GM19238 (cell line): ENCODE data around the gene WNT7B.

Experiments used
- DNase-seq: peaks from one replicate; pipeline ENCODE4 v3.0.0; 2011; ENCODE audit warnings: low spot score; ENCODE audit not compliant: insufficient read length

WNT7B gene

GRCh38 chr22:45997077-45997776 is 20.3 kb upstream of the WNT7B start:
- DNase-seq: no peak

GRCh38 chr22:45996241-45997076 is 19.5 kb upstream of the WNT7B start:
- DNase-seq: no peak

- DNase-seq: no peak
These were observed 18.6 kb upstream of the WNT7B start for GRCh38 chr22:45995405-45996101.

GRCh38 chr22:45994491-45995404 is 17.8 kb upstream of the WNT7B start:
- DNase-seq: peak; percentile 70

GRCh38 chr22:45993841-45994240 is 16.9 kb upstream of the WNT7B start:
- DNase-seq: no peak

GRCh38 chr22:45993143-45993692 is 16.3 kb upstream of the WNT7B start:
- no peak for DNase-seq

DNA sequence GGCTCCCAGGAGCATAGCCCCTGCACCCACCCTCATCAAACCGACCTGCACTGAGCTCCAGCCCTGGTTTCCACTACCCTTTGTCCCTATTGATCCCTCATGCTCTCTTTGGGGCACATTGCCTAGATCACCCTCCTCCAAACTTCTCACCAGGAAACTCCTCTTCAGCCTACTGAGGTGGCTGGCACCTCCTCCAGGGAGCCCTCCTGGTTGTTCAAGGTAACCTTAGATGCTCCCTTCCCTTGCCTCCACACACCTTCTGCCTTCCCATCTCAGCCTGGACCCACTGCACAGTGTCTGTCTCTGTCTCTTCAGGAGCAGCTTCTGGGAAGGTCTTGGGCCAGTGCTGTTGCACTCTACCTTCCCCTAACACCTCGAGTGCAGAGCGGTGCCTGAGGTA is 15.8 kb upstream of the WNT7B start:
- DNase-seq: no peak

DNA sequence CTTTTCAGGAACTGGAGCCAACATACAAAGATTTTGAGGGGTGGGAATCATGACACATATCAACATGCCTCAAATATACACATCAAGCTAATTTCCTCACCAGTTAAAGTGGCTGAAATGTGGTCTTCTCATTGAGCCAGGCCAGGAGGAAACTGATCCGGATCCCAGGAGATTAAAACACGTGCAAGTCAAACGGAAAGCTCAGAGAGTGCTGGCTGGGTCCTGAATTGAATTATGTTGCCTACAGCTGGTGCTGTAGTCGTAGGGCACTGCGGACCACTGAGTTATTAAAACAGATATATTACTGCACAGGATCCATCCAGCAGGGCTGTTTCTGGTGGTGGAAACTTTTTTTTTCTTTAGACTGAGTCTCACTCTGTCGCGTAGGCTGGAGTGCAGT is 14.1 kb upstream of the WNT7B start:
- no peak for DNase-seq

- no peak for DNase-seq
These were observed 10.3 kb upstream of the WNT7B start for GRCh38 chr22:45987136-45987861.

GRCh38 chr22:45984316-45984916 is 7.5 kb upstream of the WNT7B start:
- DNase-seq: no peak

GRCh38 chr22:45983797-45984196 is 6.8 kb upstream of the WNT7B start:
- no peak for DNase-seq

- DNase-seq: no peak
These were observed 3.8 kb upstream of the WNT7B start for GRCh38 chr22:45980761-45981160.

DNA sequence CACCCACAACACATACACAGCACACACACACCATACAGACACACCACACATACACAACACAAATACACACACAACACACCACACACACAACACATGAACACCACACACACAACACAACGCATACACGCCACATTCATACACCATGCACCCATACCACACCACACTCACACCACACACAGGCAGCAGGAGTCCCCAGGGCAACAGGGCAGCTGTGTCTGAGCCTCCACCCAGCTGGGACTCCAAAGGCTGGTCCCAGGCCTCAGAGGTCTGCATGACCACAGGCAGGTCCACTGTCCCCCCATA is 3.3 kb upstream of the WNT7B start:
- no peak for DNase-seq

DNA sequence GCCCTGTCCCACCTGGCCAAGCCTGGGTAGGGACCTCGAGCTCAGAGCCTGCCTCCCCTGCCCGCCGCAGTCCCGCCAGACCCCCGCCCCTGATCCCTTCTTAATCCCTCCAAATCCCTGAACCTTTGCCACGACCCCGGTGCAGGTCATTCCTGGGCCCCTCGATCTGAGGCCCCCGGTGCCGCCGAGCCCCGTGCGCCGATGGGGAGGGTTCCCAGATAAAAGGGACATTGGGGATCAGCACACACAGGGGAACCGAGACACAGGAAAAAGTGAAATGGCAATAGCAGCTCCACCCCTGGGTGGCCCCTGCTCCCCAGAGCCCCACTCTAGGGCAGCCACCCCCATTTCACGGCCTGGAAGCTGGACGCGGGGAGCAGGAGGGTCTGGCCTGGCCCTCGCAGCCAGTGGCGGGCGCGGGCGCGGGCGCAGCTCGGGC is 1.3 kb upstream of the WNT7B start:
- no peak for DNase-seq

DNA sequence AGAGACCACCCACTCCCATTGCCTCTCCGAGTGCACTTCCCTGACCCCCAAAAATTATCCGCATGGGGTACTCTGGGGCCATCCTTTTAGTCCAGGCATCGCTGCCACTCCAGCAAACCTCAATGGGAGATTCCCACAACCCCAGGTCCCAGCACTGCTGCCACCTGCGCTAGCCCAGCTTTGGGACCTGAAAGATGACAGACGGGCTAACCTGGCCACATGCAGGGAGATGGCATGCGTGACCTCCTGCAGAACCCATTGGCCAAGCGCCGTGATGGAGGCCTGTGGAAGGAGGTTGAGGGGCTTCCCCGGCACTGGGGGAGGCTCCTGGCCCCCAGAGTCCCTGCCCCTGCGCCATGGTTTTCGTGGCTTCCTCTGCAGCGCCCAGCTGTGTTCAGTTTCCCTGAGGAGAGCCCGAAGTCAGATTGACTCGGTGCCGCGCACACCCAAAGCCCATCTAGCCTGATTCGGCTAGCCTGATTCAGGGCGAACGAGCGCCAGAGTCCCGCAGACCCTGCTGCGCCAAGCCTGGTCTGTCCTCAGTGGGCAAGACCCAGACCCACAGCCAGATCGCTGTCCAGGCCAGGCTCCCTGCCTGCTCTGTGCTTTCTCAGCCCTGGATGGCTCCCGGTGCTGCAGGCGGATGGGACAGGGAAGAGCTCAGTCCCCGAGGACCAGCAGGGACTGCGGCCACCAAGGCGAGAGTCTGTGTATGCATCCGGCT is 751 bp upstream of the WNT7B start:
- no peak for DNase-seq

DNA sequence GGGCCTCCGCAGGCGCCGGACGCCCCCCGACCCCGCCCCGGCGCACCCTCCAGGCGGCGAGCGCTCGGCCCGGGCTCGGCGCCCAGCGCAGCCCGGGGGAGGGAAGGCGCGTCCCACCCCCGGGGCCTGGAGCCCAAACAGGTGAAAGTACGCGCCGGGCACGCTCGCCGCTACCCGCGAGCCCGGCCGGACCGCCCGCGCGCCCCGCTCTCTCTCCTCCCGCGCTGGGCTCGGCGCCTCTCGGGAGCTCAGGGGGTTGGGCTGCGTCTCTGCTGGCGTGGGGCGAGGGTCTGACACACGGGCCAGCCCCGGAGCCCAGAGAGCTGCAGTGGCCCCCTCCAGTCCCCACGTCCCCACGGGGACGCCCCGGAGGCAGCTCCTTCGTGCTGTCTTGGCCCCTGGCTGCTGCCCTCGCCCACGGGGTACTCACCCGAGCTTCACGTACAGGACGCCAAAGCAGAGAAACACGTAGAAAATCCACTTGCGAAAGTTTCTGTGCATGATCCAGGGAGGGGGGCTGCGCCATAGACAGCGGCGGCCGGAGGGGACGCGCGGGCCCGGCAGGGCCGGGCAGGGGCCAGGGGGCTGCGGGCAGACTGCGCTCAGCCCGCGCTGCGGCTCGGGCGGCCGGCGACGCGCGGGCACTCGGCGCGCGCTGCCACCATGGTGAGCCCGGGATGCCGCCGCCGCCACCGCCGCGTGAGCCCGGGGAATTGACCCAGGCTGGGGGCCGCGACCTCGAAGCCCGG is 534 bp downstream of the WNT7B start:
- DNase-seq: no peak

DNA sequence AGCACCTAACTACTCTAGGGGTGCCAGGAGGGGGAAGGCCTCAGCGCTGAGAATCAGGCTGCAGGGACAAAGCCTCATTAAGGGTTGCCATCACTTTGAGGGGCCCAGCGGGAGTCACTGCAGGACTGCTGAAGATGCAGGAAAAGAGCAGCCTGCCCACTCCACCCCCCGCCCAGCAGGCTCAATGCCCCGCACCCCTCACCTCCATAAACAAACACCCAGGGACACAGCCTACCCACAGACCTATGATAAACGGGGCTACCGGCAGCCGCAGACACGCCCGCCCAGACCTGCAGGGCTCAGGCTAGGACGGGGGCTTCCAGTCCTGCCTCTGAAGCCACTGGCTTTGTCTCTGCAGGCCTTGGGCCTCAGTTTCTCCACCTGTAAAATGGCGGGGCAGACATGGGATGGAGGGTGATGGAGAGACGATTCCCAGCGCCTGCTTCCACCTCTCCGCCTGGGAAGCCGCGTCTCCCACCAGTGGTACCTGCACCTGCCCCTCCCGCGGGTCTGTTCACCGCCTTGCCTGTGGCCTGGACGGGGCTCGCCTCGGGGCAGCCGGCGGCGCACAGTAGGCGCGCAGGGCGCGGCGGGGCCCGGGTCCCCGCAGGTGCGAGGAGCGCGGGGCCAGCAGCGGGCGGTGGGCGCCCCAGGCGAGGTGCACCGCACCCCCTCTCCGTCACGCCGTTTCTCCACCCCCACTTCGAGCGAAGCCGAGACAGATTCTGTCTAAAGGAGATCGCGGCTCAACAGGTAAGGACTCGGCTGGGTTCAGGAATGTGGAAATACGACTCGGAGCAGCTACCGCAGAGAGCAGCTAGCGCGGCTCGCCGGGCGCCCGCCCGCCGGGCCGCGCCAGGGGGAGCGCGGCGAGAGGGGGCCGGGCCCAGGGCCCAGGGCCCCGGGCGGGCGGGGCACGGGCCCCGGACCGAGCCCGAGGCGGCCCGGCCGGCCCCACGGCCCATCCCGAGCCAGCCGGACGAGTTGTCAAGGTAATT is 1.5 kb downstream of the WNT7B start:
- DNase-seq: no peak
